GM23338 (cell line): Measurements from ENCODE around the gene PAXX. TPM values are rescaled to one million over a fixed set of nuclear protein-coding genes. Genes with fewer than 3 reads are reported as not detected.

Source experiments
- ATAC-seq: fragments of 200-7000 bp; cut with Tn5 transposase; 3 replicates; pipeline ENCODE4 v1.9.1; 2020
- DNase-seq: peaks from one replicate; pipeline ENCODE4 v3.0.0-alpha.2; 2015; ENCODE audit warnings: low spot score
- H2AFZ ChIP-seq: fragments of 200-600 bp; sonication (generic); 2 replicates; pipeline ENCODE4 v1.8.0; 2016; ENCODE audit warnings: antibody characterized with exemption, mild to moderate bottlenecking, moderate library complexity
- H3F3A ChIP-seq: fragments of 200-600 bp; sonication (generic); replicated peaks from 2 replicates; pipeline ENCODE4 v1.8.0; 2017; ENCODE audit warnings: antibody characterized with exemption, mixed run types, low read depth
- H3K27ac ChIP-seq: fragments of 200-600 bp; sonication (generic); 2 replicates; pipeline ENCODE4 v1.6.1; 2016; ENCODE audit warnings: low read depth
- H3K27me3 ChIP-seq: fragments of 200-600 bp; sonication (generic); 2 replicates; pipeline ENCODE4 v1.8.0; 2016; ENCODE audit warnings: mild to moderate bottlenecking, mixed run types, moderate library complexity; ENCODE audit not compliant: insufficient read depth
- H3K36me3 ChIP-seq: fragments of 200-600 bp; sonication (generic); 2 replicates; pipeline ENCODE4 v1.8.0; 2016; ENCODE audit warnings: mild to moderate bottlenecking; ENCODE audit not compliant: insufficient read depth
- H3K4me1 ChIP-seq: fragments of 200-600 bp; sonication (generic); 2 replicates; pipeline ENCODE4 v1.8.0; 2016; ENCODE audit warnings: mild to moderate bottlenecking, moderate library complexity; ENCODE audit not compliant: insufficient read depth
- H3K4me2 ChIP-seq: fragments of 200-600 bp; sonication (generic); 2 replicates; pipeline ENCODE4 v1.7.1; 2017; ENCODE audit warnings: mixed run types
- H3K4me3 ChIP-seq: fragments of 200-600 bp; sonication (generic); 2 replicates; pipeline ENCODE4 v1.6.1; 2016; ENCODE audit warnings: mixed run types
- H3K79me2 ChIP-seq: fragments of 200-600 bp; sonication (generic); replicated peaks from 2 replicates; pipeline ENCODE4 v1.8.0; 2017; ENCODE audit warnings: mild to moderate bottlenecking; ENCODE audit not compliant: insufficient read depth
- H3K9me2 ChIP-seq: fragments of 200-600 bp; sonication (generic); 2 replicates; pipeline ENCODE4 v1.8.0; 2017; ENCODE audit not compliant: insufficient read depth
- H4K20me1 ChIP-seq: fragments of 200-600 bp; sonication (generic); replicated peaks from 2 replicates; pipeline ENCODE4 v1.8.0; 2017; ENCODE audit warnings: mild to moderate bottlenecking; ENCODE audit not compliant: insufficient read depth
- H3K27ac Mint-ChIP-seq: 2 replicates; pipeline ENCODE4 v1.8.0; 2020; ENCODE audit warnings: inconsistent platforms, mild to moderate bottlenecking, moderate library complexity, mixed read lengths
- H3K27me3 Mint-ChIP-seq: 3 replicates; pipeline ENCODE4 v1.8.0; 2022; ENCODE audit warnings: low read depth, mild to moderate bottlenecking, moderate library complexity, mixed read lengths, inconsistent platforms; ENCODE audit not compliant: insufficient read depth, poor library complexity
- H3K36me3 Mint-ChIP-seq: 3 replicates; pipeline ENCODE4 v1.8.0; 2021; ENCODE audit warnings: low read depth, mild to moderate bottlenecking, inconsistent platforms, moderate library complexity, mixed read lengths
- H3K4me1 Mint-ChIP-seq: 3 replicates; pipeline ENCODE4 v1.8.0; 2020; ENCODE audit warnings: mild to moderate bottlenecking, inconsistent platforms, mixed read lengths
- H3K4me3 Mint-ChIP-seq: 3 replicates; pipeline ENCODE4 v1.8.0; 2021; ENCODE audit warnings: moderate library complexity, mild to moderate bottlenecking, inconsistent platforms, mixed read lengths
- H3K9me3 Mint-ChIP-seq: 3 replicates; pipeline ENCODE4 v1.8.0; 2020; ENCODE audit warnings: moderate library complexity, mild to moderate bottlenecking, inconsistent platforms, mixed read lengths
- CREB1 ChIP-seq: fragments of 250-450 bp; sonication (Bioruptor Pico); IDR thresholded peaks from 2 replicates; pipeline ENCODE4 v1.5.0; 2020; ENCODE audit warnings: low read depth, mild to moderate bottlenecking, moderate library complexity
- JUNB ChIP-seq: IDR thresholded peaks from one replicate; pipeline ENCODE4 v1.6.1; 2016; ENCODE audit warnings: antibody characterized with exemption; ENCODE audit not compliant: unreplicated experiment
- NANOG ChIP-seq: IDR thresholded peaks from 2 replicates; pipeline ENCODE4 v1.6.1; 2016; ENCODE audit warnings: antibody characterized with exemption, borderline replicate concordance
- POLR2AphosphoS5 ChIP-seq: IDR thresholded peaks from 2 replicates; pipeline ENCODE4 v1.6.1; 2016; ENCODE audit warnings: antibody characterized with exemption, low read depth
- STAT1 ChIP-seq: IDR thresholded peaks from one replicate; pipeline ENCODE4 v1.6.1; 2016; ENCODE audit warnings: antibody characterized with exemption; ENCODE audit not compliant: unreplicated experiment
- polyA plus RNA-seq: library from polyadenylated mRNA; unstranded; fragments of >200 nt; fragmentation: Nextera tagmentation; extraction: Ambion mirVana; gene quantifications from 2 replicates; pipeline ENCODE4 v1.2.1, GENCODE V29; 2016
- total RNA-seq: library from RNA; depleted of rRNA; stranded (reverse); fragments of >200 nt; shearing (Covaris generic); gene quantifications from 2 replicates; pipeline ENCODE4 v1.2.3, GENCODE V29; 2014
- TF ChIP-seq, protein P1 (sequence below): fragments of 250-450 bp; sonication (Bioruptor Pico); IDR thresholded peaks from 2 replicates; pipeline ENCODE4 v1.5.0; 2020; ENCODE audit warnings: mild to moderate bottlenecking, moderate library complexity
- TF ChIP-seq, protein P2 (sequence below): IDR thresholded peaks from one replicate; pipeline ENCODE4 v1.6.1; 2018; ENCODE audit warnings: antibody characterized with exemption; ENCODE audit not compliant: unreplicated experiment

Gene PAXX
- total and polyA plus RNA-seq, 2 experiments from 2014 or later: 71.5 to 86.0 TPM

DNA sequence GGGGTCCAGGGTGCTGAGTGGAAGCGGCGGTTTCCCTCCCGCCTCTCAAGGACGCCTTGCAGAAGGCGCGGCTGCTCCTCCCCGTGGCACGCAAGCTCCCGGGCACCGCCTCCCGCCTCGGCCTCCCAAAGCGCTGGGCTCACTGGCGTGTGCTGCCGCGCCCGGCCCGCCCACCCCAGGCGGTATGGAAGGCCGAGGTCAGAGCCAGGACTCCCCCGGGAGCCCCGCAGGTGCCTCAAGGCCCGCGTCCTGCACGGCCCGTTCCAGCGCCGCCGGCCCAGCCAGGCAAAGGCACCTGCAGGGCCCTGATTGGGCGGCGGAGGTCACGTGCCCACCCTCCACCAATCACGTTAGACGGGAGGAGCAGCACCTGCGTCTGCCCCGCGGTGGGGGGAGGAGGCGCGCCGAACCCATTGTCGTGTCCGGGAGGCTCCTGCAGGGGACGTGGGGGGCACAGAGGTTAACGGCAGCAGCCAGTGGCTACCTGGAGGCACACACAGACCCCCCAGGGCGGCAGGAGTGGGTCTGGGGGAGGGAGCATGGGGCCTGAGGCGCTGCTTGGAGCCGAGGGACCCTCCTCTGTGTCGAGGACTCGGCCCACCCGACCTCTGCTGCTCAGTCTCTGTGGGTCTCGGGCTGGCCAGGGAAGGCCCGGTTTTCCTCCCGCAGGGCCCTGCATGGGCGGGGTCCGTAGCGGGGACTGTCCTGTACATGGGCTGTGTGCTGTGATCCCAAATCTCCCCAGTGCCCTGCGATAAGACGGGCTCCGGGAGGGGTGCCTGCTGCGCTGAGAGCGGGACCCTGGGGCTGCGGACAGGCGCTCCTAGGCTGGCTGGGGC, 42.2 kb upstream of the PAXX start (continued):
- TF ChIP-seq, protein P1, sequence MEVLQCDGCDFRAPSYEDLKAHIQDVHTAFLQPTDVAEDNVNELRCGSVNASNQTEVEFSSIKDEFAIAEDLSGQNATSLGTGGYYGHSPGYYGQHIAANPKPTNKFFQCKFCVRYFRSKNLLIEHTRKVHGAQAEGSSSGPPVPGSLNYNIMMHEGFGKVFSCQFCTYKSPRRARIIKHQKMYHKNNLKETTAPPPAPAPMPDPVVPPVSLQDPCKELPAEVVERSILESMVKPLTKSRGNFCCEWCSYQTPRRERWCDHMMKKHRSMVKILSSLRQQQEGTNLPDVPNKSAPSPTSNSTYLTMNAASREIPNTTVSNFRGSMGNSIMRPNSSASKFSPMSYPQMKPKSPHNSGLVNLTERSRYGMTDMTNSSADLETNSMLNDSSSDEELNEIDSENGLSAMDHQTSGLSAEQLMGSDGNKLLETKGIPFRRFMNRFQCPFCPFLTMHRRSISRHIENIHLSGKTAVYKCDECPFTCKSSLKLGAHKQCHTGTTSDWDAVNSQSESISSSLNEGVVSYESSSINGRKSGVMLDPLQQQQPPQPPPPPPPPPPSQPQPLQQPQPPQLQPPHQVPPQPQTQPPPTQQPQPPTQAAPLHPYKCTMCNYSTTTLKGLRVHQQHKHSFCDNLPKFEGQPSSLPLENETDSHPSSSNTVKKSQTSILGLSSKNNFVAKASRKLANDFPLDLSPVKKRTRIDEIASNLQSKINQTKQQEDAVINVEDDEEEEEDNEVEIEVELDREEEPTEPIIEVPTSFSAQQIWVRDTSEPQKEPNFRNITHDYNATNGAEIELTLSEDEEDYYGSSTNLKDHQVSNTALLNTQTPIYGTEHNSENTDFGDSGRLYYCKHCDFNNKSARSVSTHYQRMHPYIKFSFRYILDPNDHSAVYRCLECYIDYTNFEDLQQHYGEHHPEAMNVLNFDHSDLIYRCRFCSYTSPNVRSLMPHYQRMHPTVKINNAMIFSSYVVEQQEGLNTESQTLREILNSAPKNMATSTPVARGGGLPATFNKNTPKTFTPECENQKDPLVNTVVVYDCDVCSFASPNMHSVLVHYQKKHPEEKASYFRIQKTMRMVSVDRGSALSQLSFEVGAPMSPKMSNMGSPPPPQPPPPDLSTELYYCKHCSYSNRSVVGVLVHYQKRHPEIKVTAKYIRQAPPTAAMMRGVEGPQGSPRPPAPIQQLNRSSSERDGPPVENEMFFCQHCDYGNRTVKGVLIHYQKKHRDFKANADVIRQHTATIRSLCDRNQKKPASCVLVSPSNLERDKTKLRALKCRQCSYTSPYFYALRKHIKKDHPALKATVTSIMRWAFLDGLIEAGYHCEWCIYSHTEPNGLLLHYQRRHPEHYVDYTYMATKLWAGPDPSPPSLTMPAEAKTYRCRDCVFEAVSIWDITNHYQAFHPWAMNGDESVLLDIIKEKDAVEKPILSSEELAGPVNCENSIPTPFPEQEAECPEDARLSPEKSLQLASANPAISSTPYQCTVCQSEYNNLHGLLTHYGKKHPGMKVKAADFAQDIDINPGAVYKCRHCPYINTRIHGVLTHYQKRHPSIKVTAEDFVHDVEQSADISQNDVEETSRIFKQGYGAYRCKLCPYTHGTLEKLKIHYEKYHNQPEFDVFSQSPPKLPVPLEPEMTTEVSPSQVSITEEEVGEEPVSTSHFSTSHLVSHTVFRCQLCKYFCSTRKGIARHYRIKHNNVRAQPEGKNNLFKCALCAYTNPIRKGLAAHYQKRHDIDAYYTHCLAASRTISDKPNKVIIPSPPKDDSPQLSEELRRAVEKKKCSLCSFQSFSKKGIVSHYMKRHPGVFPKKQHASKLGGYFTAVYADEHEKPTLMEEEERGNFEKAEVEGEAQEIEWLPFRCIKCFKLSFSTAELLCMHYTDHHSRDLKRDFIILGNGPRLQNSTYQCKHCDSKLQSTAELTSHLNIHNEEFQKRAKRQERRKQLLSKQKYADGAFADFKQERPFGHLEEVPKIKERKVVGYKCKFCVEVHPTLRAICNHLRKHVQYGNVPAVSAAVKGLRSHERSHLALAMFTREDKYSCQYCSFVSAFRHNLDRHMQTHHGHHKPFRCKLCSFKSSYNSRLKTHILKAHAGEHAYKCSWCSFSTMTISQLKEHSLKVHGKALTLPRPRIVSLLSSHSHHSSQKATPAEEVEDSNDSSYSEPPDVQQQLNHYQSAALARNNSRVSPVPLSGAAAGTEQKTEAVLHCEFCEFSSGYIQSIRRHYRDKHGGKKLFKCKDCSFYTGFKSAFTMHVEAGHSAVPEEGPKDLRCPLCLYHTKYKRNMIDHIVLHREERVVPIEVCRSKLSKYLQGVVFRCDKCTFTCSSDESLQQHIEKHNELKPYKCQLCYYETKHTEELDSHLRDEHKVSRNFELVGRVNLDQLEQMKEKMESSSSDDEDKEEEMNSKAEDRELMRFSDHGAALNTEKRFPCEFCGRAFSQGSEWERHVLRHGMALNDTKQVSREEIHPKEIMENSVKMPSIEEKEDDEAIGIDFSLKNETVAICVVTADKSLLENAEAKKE (CRISPR knock-in tag): no peak
- TF ChIP-seq CREB1: peak; percentile 49
- TF ChIP-seq POLR2AphosphoS5: peak; percentile 95
- TF ChIP-seq JUNB: no peak
- TF ChIP-seq STAT1: no peak
- no peak for TF ChIP-seq NANOG

DNA sequence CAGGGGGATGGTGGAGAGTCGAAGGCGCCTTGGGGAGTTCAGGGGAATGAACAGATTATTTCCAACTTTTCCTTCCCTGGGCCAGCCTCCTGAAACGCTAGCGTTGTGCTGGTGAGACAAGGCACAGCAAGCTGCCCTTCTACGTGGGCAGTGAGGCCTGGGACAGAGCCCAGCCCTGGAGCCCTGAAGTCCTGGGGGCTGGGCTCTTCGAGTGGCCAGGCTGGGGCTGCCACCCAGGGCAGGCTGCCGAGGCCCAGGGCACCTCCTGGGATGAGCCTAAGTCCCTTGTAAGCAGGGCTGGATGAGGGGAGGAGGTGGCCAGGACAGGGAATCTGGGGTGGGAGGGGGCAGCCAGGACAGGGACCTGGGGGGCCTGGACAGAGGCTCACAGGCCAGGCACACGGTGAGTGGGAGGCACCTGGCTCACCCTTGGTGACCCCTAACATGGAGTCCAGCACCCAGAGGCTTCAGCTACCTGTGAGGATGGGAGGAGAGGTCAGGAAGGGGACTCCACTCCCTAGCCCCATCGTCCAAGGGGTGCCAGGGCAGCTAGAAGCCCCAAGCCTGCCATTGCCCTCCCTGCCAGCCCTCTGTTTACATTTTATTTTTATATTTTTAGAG, 41.5 kb upstream of the PAXX start:
- H3K4me1 ChIP-seq: peaks cover 9% of the 10 kb centered on the region
- no peaks in the 10 kb centered on the region for H3K36me3 ChIP-seq
- no peak overlapping the region for H3K27ac ChIP-seq
- Mint-ChIP-seq H3K4me1 (peaks cover 6% of the 10 kb centered on the region; the same call in 2 of the 3 replicates), H3K27me3 (peaks cover 4% of the 10 kb centered on the region), H3K9me3 (no peaks in the 10 kb centered on the region), H3K36me3 (no peaks in the 10 kb centered on the region), H3K4me3 (peak overlapping the region; percentile 76; the same call in 2 of the 3 replicates), H3K27ac (no peak overlapping the region)
- no peaks in the 10 kb centered on the region for H3K79me2 ChIP-seq
- no peaks in the 10 kb centered on the region for H3K9me2 ChIP-seq
- peak overlapping the region; percentile 88 for H2AFZ ChIP-seq
- H3K4me3 ChIP-seq: peak overlapping the region; percentile 72
- peak; percentile 1; the same call in 2 of the 3 replicates for ATAC-seq
- no peaks in the 10 kb centered on the region for H4K20me1 ChIP-seq
- no peaks in the 10 kb centered on the region for H3K27me3 ChIP-seq
- H3F3A ChIP-seq: no peaks in the 10 kb centered on the region; the same call in 1 of the 2 replicates
- TF ChIP-seq, protein P2, sequence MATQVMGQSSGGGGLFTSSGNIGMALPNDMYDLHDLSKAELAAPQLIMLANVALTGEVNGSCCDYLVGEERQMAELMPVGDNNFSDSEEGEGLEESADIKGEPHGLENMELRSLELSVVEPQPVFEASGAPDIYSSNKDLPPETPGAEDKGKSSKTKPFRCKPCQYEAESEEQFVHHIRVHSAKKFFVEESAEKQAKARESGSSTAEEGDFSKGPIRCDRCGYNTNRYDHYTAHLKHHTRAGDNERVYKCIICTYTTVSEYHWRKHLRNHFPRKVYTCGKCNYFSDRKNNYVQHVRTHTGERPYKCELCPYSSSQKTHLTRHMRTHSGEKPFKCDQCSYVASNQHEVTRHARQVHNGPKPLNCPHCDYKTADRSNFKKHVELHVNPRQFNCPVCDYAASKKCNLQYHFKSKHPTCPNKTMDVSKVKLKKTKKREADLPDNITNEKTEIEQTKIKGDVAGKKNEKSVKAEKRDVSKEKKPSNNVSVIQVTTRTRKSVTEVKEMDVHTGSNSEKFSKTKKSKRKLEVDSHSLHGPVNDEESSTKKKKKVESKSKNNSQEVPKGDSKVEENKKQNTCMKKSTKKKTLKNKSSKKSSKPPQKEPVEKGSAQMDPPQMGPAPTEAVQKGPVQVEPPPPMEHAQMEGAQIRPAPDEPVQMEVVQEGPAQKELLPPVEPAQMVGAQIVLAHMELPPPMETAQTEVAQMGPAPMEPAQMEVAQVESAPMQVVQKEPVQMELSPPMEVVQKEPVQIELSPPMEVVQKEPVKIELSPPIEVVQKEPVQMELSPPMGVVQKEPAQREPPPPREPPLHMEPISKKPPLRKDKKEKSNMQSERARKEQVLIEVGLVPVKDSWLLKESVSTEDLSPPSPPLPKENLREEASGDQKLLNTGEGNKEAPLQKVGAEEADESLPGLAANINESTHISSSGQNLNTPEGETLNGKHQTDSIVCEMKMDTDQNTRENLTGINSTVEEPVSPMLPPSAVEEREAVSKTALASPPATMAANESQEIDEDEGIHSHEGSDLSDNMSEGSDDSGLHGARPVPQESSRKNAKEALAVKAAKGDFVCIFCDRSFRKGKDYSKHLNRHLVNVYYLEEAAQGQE: no peak
- H3K4me2 ChIP-seq: peak overlapping the region; percentile 89
- no peak for DNase-seq
